SKM-1 (cell line): ENCODE results near the gene ZNF627.
"Not testable (repeated sequence)": the region's sequence is repeated elsewhere in the genome, so short reads cannot be mapped to it uniquely, and the experiment has no call there.

Experiments used
- DNase-seq: peaks from one replicate; lab custom pipeline; 2025; ENCODE audit not compliant: unreplicated experiment; lab: John Stamatoyannopoulos, UW

ZNF627 gene

DNA sequence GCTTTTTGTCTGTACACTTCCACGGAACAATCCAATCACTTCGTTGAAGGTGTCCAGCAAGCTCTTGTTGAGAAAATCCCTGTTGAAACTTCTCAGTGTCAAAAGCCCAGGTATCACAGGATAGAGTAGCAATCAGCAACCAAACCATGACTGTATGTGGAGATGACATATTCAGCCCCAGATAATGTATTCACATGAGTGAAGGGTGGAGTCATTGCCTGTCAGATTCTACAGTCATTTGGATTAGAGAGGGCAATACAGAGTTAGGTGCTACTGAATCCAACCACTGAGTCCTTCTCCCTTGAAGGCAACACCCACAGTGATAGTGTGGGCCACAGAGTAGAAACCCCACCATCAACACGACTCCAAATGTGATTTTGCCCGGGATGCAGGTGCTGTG is 23.3 kb downstream of the ZNF627 start:
- DNase-seq, result no peak

GRCh38 chr19:11622401-11622800 is 25.1 kb downstream of the ZNF627 start:
- DNase-seq, result not testable (repeated sequence)

- no peak for DNase-seq
Observed at GRCh38 chr19:11624069-11624463, 26.8 kb downstream of the ZNF627 start.

- peak; percentile 57 for DNase-seq
Observed at GRCh38 chr19:11626252-11626651, 29.0 kb downstream of the ZNF627 start.

- no peak for DNase-seq
Observed at GRCh38 chr19:11633223-11633622, 35.9 kb downstream of the ZNF627 start.

GRCh38 chr19:11634018-11634662 is 36.9 kb downstream of the ZNF627 start:
- DNase-seq, result not testable (repeated sequence)

- no peak for DNase-seq
Observed at GRCh38 chr19:11639245-11639601, 41.9 kb downstream of the ZNF627 start.

DNA sequence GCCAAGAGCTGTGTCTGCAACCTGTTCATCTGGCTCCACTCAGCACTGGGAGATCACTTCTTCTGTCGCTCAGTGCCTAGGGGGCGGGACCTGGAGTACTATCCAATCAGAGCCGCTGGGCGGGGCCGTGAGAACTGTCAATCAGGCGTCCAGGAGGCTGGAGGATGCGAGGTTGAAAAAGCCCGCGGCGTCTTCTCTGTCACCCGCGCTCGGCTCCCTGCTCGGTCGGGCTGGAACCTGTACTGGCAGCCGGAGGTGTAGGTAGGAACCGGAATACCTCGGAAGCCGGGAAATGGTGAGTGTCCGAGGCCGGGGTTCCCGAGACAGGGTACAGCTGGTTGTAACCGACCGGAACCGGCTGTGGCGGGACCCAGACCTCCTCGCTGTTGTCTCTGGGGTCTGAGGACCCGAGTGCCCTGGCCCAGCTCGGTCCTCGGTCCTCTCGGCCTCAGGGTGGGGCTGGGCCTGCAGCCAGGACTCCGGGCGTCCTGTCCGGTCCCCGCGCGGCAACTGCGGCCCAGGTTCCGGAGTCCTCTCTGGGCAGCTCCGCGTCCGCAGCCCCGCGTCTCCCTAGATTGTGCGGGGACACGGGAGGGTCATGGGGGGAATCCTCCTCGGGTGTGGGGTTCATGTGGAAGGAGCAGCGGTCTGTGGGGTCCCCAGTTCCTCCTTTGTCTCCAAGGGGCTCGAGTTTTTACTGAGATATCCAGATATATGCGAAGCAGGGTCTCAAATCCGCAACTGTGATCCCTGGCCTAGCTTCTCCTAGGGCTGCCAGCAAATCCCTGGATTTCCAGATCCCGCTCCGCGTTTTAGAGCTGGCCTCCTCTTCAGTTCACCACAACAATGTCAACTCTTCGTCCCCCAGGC is 42.6 kb downstream of the ZNF627 start:
- DNase-seq, result peak; percentile 90

DNA sequence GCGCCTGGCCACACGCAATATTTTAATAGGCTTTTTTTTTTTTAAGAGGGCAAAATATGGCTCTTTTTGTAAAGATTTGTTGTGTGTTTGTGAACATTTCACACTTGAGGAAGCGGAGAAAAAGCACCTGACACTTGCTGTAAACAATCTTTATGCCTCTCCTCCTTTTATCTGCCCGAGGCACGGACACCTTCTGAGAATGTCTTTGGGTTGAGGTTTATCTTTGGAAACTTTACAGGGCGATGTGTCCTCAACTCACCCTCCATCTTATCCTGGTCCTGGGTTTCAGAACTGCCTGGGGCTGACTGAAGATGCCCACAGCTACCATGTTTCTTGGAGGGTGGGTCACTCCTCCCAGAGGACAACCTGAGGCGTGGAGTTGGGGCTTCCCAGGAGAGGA is 44.0 kb downstream of the ZNF627 start:
- no peak for DNase-seq

DNA sequence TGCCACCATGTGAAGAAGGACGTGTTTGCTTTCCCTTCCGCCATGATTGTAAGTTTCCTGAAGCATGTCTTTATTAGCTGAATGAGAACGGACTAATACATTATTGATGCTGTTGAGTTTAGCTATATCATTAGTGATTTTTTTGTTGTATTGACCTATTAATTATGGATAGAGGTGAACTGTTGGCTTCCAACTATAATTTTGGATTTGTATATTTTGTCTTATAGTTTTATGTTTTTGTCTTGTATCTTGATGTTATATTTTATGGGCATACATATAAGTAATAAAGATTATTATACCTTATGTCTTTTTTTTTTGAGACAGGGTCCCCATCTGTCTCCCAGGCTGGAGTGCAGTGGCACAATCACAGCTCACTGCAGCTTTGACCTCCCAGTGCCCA is 45.6 kb downstream of the ZNF627 start:
- no peak for DNase-seq

DNA sequence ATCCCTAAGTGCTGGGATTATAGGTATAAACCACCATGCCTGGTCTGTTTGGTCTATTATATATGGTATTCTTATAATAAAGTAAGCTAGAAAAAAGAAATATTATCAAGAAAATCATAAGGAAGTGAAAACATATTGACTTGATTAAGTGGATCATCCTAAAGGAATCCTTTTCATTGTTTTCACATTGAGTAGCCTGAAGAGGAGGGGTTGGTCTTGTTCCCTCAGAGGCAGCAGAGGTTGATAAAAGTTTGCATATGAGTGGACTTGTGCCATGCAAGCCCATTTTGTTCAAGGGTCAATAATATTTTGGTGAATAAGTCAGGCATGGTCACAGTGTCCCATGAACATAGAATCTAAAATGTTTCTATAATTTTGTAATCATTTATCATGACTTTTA is 52.7 kb downstream of the ZNF627 start:
- no peak for DNase-seq

DNA sequence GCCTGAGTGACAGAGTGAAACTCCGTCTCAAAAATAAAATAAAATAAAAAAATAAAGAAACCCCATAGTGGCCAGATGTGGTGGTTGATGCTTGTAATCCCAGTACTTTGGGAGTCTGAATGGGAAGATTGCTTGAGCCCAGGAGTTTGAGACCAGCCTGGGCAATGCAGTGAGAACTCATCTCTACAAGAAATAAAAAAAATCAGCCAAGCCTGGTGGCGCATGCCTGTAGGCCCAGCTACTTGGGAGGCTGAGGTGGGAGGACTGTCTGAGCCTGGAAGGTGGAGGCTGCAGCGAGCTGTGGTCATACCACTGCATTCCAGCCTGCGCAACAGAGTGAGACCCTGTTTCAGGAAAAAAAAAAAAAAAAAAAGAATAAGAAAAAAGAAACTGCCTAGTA is 53.8 kb downstream of the ZNF627 start:
- no peak for DNase-seq

- DNase-seq, result no peak
Observed at GRCh38 chr19:11652056-11652455, 54.8 kb downstream of the ZNF627 start.

- DNase-seq, result no peak
Observed at GRCh38 chr19:11652492-11652891, 55.2 kb downstream of the ZNF627 start.

DNA sequence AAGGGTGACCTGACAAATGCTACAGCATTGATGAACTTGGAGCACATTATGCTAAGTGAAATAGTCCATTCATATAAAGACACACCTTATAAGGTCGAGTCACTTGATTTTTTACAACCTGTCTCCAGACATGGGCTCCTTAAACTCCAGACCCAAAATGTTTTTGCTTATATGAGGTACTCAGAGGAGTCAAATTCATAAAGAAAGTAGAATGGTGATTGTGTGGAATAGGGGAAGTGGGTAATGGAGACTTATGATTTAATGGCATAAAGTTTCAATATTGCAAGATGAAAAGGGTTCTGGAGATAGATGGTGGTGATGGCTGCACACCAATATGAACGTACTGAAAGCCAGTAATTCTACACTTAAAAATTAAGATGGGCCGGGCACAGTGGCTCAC is 59.3 kb downstream of the ZNF627 start:
- no peak for DNase-seq

GRCh38 chr19:11657307-11657706 is 60.0 kb downstream of the ZNF627 start:
- no peak for DNase-seq

GRCh38 chr19:11658970-11659369 is 61.7 kb downstream of the ZNF627 start:
- DNase-seq, result no peak

DNA sequence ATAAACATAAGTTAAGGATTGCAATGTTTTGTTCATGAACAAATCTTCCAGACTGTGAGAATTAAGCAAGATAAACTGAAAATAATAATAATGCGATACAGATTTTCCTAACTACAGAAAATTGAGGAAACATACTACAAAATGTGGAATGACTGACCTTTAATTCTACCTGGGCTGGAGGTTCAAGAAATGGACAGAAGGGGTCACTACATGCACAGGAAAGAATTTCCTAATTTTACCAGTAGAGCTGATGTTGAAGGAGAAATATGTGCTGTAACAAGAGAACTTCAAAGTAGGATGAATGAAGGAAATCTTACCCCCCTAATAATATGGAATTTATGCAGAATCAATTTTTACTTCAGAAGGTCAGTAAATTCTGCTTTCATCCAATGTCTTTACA is 62.3 kb downstream of the ZNF627 start:
- DNase-seq, result no peak

GRCh38 chr19:11662278-11662677 is 65.0 kb downstream of the ZNF627 start:
- DNase-seq, result no peak

GRCh38 chr19:11663181-11663591 is 65.9 kb downstream of the ZNF627 start:
- no peak for DNase-seq
